A549 (cell line): ENCODE measurements around the gene HDLBP. TPM values are rescaled to one million over a fixed set of nuclear protein-coding genes. Genes with fewer than 3 reads are reported as not detected.

Experiments
- ATAC-seq, 2 experiments: fragments of 200-7000 bp in 1 of 2; fragments of >200 bp in 1 of 2; cut with Nextera tagmentation in 1 of 2; cut with Tn5 transposase in 1 of 2; 3 replicates each; pipeline versions ENCODE4 v1.8.0 to v1.9.1; 2018 to 2020; ENCODE audit warnings: mild to moderate bottlenecking in 1 of 2, moderate library complexity in 1 of 2
- CTCF ChIA-PET: fragments of 300-600 bp; sonication (Branson Sonifier 250); formaldehyde crosslinking; extraction: SDS; loops from one replicate; lab custom pipeline; 2021; ENCODE audit warnings: antibody characterized with exemption, inconsistent platforms; lab: Yijun Ruan, JAX
- POLR2A ChIA-PET: fragments of 350-600 bp; formaldehyde crosslinking; extraction: SDS; loops from one replicate; lab custom pipeline; 2021; ENCODE audit warnings: antibody characterized with exemption, inconsistent platforms; lab: Yijun Ruan, JAX
- DNase-seq, 2 experiments: peaks; one replicate each; pipeline versions ENCODE4 v3.0.0 to v3.0.0-alpha.2; 2011 to 2016; ENCODE audit warnings: low read depth in 1 of 2, low spot score in 1 of 2
- FAIRE-seq: peaks from 2 replicates; lab custom pipeline; 2011; peaks lifted over from hg19 to GRCh38; lab: Jason Lieb, UNC
- H3K27ac ChIP-seq, 2 experiments: fragments of >200 bp; sonication (Bioruptor Twin); formaldehyde crosslinking; 3 replicates each; pipeline ENCODE4 v1.5.1; 2016 to 2017
- H3K4me1 ChIP-seq: fragments of >200 bp; sonication (Bioruptor Twin); formaldehyde crosslinking; 3 replicates; pipeline ENCODE4 v1.6.1; 2016
- H3K4me2 ChIP-seq: fragments of >200 bp; sonication (Bioruptor Twin); formaldehyde crosslinking; 3 replicates; pipeline ENCODE4 v1.6.1; 2016
- H3K4me3 ChIP-seq: fragments of >200 bp; sonication (Bioruptor Twin); formaldehyde crosslinking; 3 replicates; pipeline ENCODE4 v1.5.1; 2016
- H3K9me3 ChIP-seq: fragments of >200 bp; sonication (Bioruptor Twin); formaldehyde crosslinking; 3 replicates; pipeline ENCODE4 v1.6.1; 2016
- BCL3 ChIP-seq: fragments of >200 bp; sonication (Bioruptor Twin); formaldehyde crosslinking; IDR thresholded peaks from 3 replicates; pipeline ENCODE4 v1.6.1; 2016
- BHLHE40 ChIP-seq: IDR thresholded peaks from 2 replicates; pipeline ENCODE4 v1.6.1; 2012; ENCODE audit warnings: low read depth, low read length, inconsistent platforms
- CHD2 ChIP-seq: fragments of 150-350 bp; IDR thresholded peaks from 2 replicates; pipeline ENCODE4 v1.6.1; 2014; ENCODE audit warnings: low read length; ENCODE audit not compliant: partially characterized antibody
- HMGXB4 ChIP-seq: fragments of 250-450 bp; sonication (Bioruptor Pico); IDR thresholded peaks from 2 replicates; pipeline ENCODE4 v1.5.0; 2021; ENCODE audit warnings: mild to moderate bottlenecking, moderate library complexity, borderline replicate concordance
- HOXB5 ChIP-seq: fragments of 250-450 bp; sonication (Bioruptor Pico); IDR thresholded peaks from 2 replicates; pipeline ENCODE4 v1.5.0; 2020; ENCODE audit warnings: mild to moderate bottlenecking, moderate library complexity
- JUN ChIP-seq, 2 experiments: fragments of >200 bp; sonication (Bioruptor Twin); formaldehyde crosslinking; IDR thresholded peaks; 2 replicates in 1 of 2; 3 replicates in 1 of 2; pipeline ENCODE4 v1.6.1; 2016 to 2017
- MAZ ChIP-seq: fragments of 150-350 bp; IDR thresholded peaks from 2 replicates; pipeline ENCODE4 v1.6.1; 2014; ENCODE audit warnings: antibody characterized with exemption, low read depth, low read length, borderline replicate concordance
- NFE2L2 ChIP-seq: fragments of 150-350 bp; conservative IDR thresholded peaks from 2 replicates; pipeline ENCODE4 v1.6.1; 2014; ENCODE audit warnings: low read length
- NR3C1 ChIP-seq: fragments of >200 bp; sonication (Bioruptor Twin); formaldehyde crosslinking; IDR thresholded peaks from 3 replicates; pipeline ENCODE4 v1.6.1; 2017
- PBX3 ChIP-seq: IDR thresholded peaks from 2 replicates; pipeline ENCODE4 v1.6.1; 2012
- PHF8 ChIP-seq: fragments of 200-600 bp; sonication (generic); IDR thresholded peaks from 2 replicates; pipeline ENCODE4 v1.6.1; 2016; ENCODE audit warnings: low read depth, mild to moderate bottlenecking, antibody characterized with exemption, moderate library complexity, borderline replicate concordance
- POLR2A ChIP-seq: IDR thresholded peaks from 2 replicates; pipeline ENCODE4 v1.6.1; 2012; ENCODE audit warnings: mild to moderate bottlenecking, low read length
- POLR2AphosphoS2 ChIP-seq: conservative IDR thresholded peaks from 2 replicates; pipeline ENCODE4 v1.6.1; 2012; ENCODE audit warnings: low read length, improper control_type of control experiment, inconsistent platforms
- RAD21 ChIP-seq, 2 experiments: fragments of >200 bp in 1 of 2; sonication (Bioruptor Twin) in 1 of 2; formaldehyde crosslinking in 1 of 2; IDR thresholded peaks in 1 of 2; conservative IDR thresholded peaks in 1 of 2; 2 replicates in 1 of 2; 3 replicates in 1 of 2; pipeline ENCODE4 v1.6.1; 2012 to 2018; ENCODE audit warnings: inconsistent platforms in 1 of 2
- RARB ChIP-seq: fragments of 250-450 bp; sonication (Bioruptor Pico); IDR thresholded peaks from 2 replicates; pipeline ENCODE4 v1.8.0; 2021; ENCODE audit warnings: mild to moderate bottlenecking, moderate library complexity
- RCOR1 ChIP-seq: fragments of 150-350 bp; IDR thresholded peaks from 2 replicates; pipeline ENCODE4 v1.6.1; 2014; ENCODE audit warnings: antibody characterized with exemption, low read length, low read depth
- RNF2 ChIP-seq: fragments of 200-600 bp; sonication (generic); IDR thresholded peaks from 2 replicates; pipeline ENCODE4 v1.6.1; 2016; ENCODE audit warnings: low read depth, mild to moderate bottlenecking, antibody characterized with exemption, moderate library complexity, borderline replicate concordance
- TP53 ChIP-seq: fragments of 250-450 bp; sonication (Bioruptor Pico); IDR thresholded peaks from 2 replicates; pipeline ENCODE4 v1.5.0; 2021; ENCODE audit warnings: mild to moderate bottlenecking, moderate library complexity
- USF2 ChIP-seq: fragments of 450-650 bp; IDR thresholded peaks from 2 replicates; pipeline ENCODE4 v1.6.1; 2014; ENCODE audit warnings: antibody characterized with exemption
- ZNF302 ChIP-seq: fragments of 250-450 bp; sonication (Bioruptor Pico); IDR thresholded peaks from 2 replicates; pipeline ENCODE4 v1.9.0; 2021; ENCODE audit warnings: inconsistent platforms, mild to moderate bottlenecking, moderate library complexity
- ZSCAN20 ChIP-seq: fragments of 250-450 bp; sonication (Bioruptor Pico); IDR thresholded peaks from 2 replicates; pipeline ENCODE4 v1.8.0; 2022; ENCODE audit warnings: mild to moderate bottlenecking, moderate library complexity
- WGBS: methylation state at CpG from one replicate; pipeline ENCODE4 v1.1.6; 2017; ENCODE audit errors: missing lambda C conversion rate; 5-methylcytosine and 5-hydroxymethylcytosine counted together
- polyA plus RNA-seq, 4 experiments: library from polyadenylated mRNA; depleted of rRNA in 3 of 4; stranded (reverse); fragments of >200 nt; fragmentation: RNase III in 1 of 4; extraction: RNeasy Plus Mini Kit Qiagen cat#74134 plus additional on column Dnase treatment in 1 of 4; gene quantifications; 2 replicates in 3 of 4; 3 replicates in 1 of 4; pipeline ENCODE4 v1.2.3, GENCODE V29; 2011 to 2017
- TF ChIP-seq, protein P1 (sequence below): IDR thresholded peaks from 2 replicates; pipeline ENCODE4 v1.6.1; 2012

Gene HDLBP
- polyA plus RNA-seq, 2 of the 4 experiments (the other 2 are of a cell fraction) = 248 to 292 TPM

GRCh38 chr2:241308832-241309500 lies 6.5 kb downstream of the HDLBP start (continued):
- TF ChIP-seq HMGXB4 (CRISPR knock-in tag) = no peak
- TF ChIP-seq POLR2A = no peak
- no peak for TF ChIP-seq BHLHE40
- TF ChIP-seq NFE2L2 = no peak
- TF ChIP-seq, all 56 proteins: peak for 0

DNA sequence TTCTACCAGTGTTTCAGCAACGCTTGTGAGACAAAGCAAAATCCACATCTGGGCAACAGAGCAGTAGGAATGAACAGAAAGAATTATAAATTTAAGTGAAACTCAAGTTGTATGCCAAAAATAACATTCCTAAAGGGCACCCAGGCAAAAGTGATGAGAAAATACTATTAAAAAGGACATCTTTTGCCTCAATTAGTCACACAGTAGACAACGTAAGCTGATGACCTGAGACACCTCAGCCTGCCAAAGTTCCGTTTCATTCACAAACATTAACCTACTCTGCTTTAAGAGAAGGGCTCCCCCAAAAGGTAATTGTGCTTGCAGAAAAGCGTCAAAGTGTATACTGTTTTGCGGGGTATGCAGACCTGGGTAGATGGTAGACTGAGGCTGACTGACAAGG lies 7.2 kb downstream of the HDLBP start:
- CTCF ChIA-PET = no interaction called here
- H3K9me3 ChIP-seq = no peaks in the 10 kb centered on the region
- DNase-seq = no peak
- H3K4me1 ChIP-seq = peaks cover 24% of the 10 kb centered on the region
- no peak overlapping the region for H3K4me3 ChIP-seq
- H3K4me2 ChIP-seq = no peak overlapping the region
- H3K27ac ChIP-seq = no peak overlapping the region
- WGBS = 88% methylated on average over 5 of the region's 5 CpGs
- TF ChIP-seq HOXB5 (CRISPR knock-in tag) (no peak), RAD21 (conservative IDR thresholded peaks at IDR 0.05 in 1 of 2, IDR thresholded peaks at IDR 0.05 in 1 of 2) (no peak), TP53 (CRISPR knock-in tag) (no peak), RARB (no peak), POLR2AphosphoS2 (no peak), JUN (IDR thresholded peaks at IDR 0.05) (no peak), USF2 (no peak), MAZ (no peak), PHF8 (no peak), ZNF302 (CRISPR knock-in tag) (no peak), CHD2 (no peak), NFE2L2 (no peak), RNF2 (no peak)
- TF ChIP-seq, protein P1, sequence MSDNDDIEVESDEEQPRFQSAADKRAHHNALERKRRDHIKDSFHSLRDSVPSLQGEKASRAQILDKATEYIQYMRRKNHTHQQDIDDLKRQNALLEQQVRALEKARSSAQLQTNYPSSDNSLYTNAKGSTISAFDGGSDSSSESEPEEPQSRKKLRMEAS = no peak
- ATAC-seq = no peak
- POLR2A ChIA-PET = interaction anchor here (0.5 kb wide), 1 partner anchor 230 kb away, joined by 4 read pairs; no protein-coding TSS in a partner anchor
- FAIRE-seq = no peak

DNA sequence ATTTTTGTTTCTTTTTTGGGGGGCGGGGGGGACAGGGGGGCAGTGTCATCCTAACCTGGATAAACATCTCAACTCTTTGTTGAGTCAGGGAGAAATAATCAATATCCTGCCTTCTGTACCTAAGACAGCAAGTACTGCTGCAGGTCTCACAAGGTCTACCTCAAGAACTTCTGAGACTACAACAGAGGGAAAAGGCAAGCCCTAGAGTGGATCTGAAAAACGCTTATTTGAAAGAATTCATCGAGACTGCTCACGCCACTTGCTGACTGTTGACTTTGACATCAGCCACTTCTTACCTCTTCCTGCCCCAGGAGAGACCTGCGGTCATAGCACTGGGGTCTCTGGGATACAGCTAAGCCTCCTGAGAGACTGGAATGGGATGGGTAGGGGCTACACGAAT lies 8.4 kb downstream of the HDLBP start:
- no peak for FAIRE-seq

More for the DNA sequence above, 8.4 kb downstream of the HDLBP start:
- TF ChIP-seq NR3C1 (no peak), POLR2AphosphoS2 (no peak), RCOR1 (no peak), ZSCAN20 (CRISPR knock-in tag) (no peak), BCL3 (no peak), PBX3 (no peak), HOXB5 (CRISPR knock-in tag) (no peak), MAZ (no peak)
- 75% methylated on average over 6 of the region's 6 CpGs for WGBS
- Histone ChIP-seq H3K4me2 (no peak overlapping the region), H3K4me1 (peaks cover 12% of the 10 kb centered on the region), H3K9me3 (no peaks in the 10 kb centered on the region), H3K27ac (no peak overlapping the region), H3K4me3 (no peak overlapping the region)
- ATAC-seq = no peak
- no peak for DNase-seq
- ChIA-PET CTCF (interaction anchor here (1.3 kb wide), 1 partner anchor 8 kb away, joined by 6 read pairs; the partner anchor contains the start of genes HDLBP and SEPTIN2), POLR2A (no interaction called here)
